A549 (cell line): ENCODE data around the gene ELAVL4. TPM values are rescaled to one million over a fixed set of nuclear protein-coding genes. Genes with fewer than 3 reads are reported as not detected.

Experiments used
- ATAC-seq, 2 experiments: fragments of 200-7000 bp in 1 of 2; fragments of >200 bp in 1 of 2; cut with Nextera tagmentation in 1 of 2; cut with Tn5 transposase in 1 of 2; 3 replicates each; pipeline versions ENCODE4 v1.8.0 to v1.9.1; 2018 to 2020; ENCODE audit warnings: mild to moderate bottlenecking in 1 of 2, moderate library complexity in 1 of 2
- CTCF ChIA-PET: fragments of 300-600 bp; sonication (Branson Sonifier 250); formaldehyde crosslinking; extraction: SDS; loops from one replicate; lab custom pipeline; 2021; ENCODE audit warnings: antibody characterized with exemption, inconsistent platforms; lab: Yijun Ruan, JAX
- POLR2A ChIA-PET: fragments of 350-600 bp; formaldehyde crosslinking; extraction: SDS; loops from one replicate; lab custom pipeline; 2021; ENCODE audit warnings: antibody characterized with exemption, inconsistent platforms; lab: Yijun Ruan, JAX
- DNase-seq, 2 experiments: peaks; one replicate each; pipeline versions ENCODE4 v3.0.0 to v3.0.0-alpha.2; 2011 to 2016; ENCODE audit warnings: low read depth in 1 of 2, low spot score in 1 of 2
- FAIRE-seq: peaks from 2 replicates; lab custom pipeline; 2011; peaks lifted over from hg19 to GRCh38; lab: Jason Lieb, UNC
- H3K27ac ChIP-seq, 2 experiments: fragments of >200 bp; sonication (Bioruptor Twin); formaldehyde crosslinking; 3 replicates each; pipeline ENCODE4 v1.5.1; 2016 to 2017
- H3K4me1 ChIP-seq: fragments of >200 bp; sonication (Bioruptor Twin); formaldehyde crosslinking; 3 replicates; pipeline ENCODE4 v1.6.1; 2016
- H3K4me2 ChIP-seq: fragments of >200 bp; sonication (Bioruptor Twin); formaldehyde crosslinking; 3 replicates; pipeline ENCODE4 v1.6.1; 2016
- H3K4me3 ChIP-seq: fragments of >200 bp; sonication (Bioruptor Twin); formaldehyde crosslinking; 3 replicates; pipeline ENCODE4 v1.5.1; 2016
- H3K9me3 ChIP-seq: fragments of >200 bp; sonication (Bioruptor Twin); formaldehyde crosslinking; 3 replicates; pipeline ENCODE4 v1.6.1; 2016
- BHLHE40 ChIP-seq: IDR thresholded peaks from 2 replicates; pipeline ENCODE4 v1.6.1; 2012; ENCODE audit warnings: low read depth, low read length, inconsistent platforms
- EP300 ChIP-seq, 2 experiments: fragments of >200 bp; sonication (Bioruptor Twin); formaldehyde crosslinking; IDR thresholded peaks; 2 replicates in 1 of 2; 3 replicates in 1 of 2; pipeline ENCODE4 v1.6.1; 2016 to 2017
- GATA3 ChIP-seq: IDR thresholded peaks from 2 replicates; pipeline ENCODE4 v1.6.1; 2012; ENCODE audit warnings: borderline replicate concordance
- HOXA7 ChIP-seq: fragments of 250-450 bp; sonication (Bioruptor Pico); IDR thresholded peaks from 2 replicates; pipeline ENCODE4 v1.5.0; 2020; ENCODE audit warnings: mild to moderate bottlenecking, moderate library complexity
- HOXB5 ChIP-seq: fragments of 250-450 bp; sonication (Bioruptor Pico); IDR thresholded peaks from 2 replicates; pipeline ENCODE4 v1.5.0; 2020; ENCODE audit warnings: mild to moderate bottlenecking, moderate library complexity
- KDM1A ChIP-seq: fragments of 200-600 bp; sonication (generic); IDR thresholded peaks from 2 replicates; pipeline ENCODE4 v1.6.1; 2016; ENCODE audit warnings: low read depth, mild to moderate bottlenecking
- KDM5A ChIP-seq: fragments of 200-600 bp; sonication (generic); IDR thresholded peaks from 2 replicates; pipeline ENCODE4 v1.6.1; 2016; ENCODE audit warnings: antibody characterized with exemption, mild to moderate bottlenecking
- MAFK ChIP-seq: fragments of 450-650 bp; IDR thresholded peaks from 2 replicates; pipeline ENCODE4 v1.6.1; 2014; ENCODE audit not compliant: partially characterized antibody
- MYC ChIP-seq: IDR thresholded peaks from 2 replicates; pipeline ENCODE4 v1.6.1; 2012; ENCODE audit warnings: mild to moderate bottlenecking, inconsistent platforms, low read length, improper control_type of control experiment, borderline replicate concordance
- POLR2A ChIP-seq: IDR thresholded peaks from 2 replicates; pipeline ENCODE4 v1.6.1; 2012; ENCODE audit warnings: mild to moderate bottlenecking, low read length
- POLR2AphosphoS2 ChIP-seq: conservative IDR thresholded peaks from 2 replicates; pipeline ENCODE4 v1.6.1; 2012; ENCODE audit warnings: low read length, improper control_type of control experiment, inconsistent platforms
- RAD21 ChIP-seq, 2 experiments: fragments of >200 bp in 1 of 2; sonication (Bioruptor Twin) in 1 of 2; formaldehyde crosslinking in 1 of 2; IDR thresholded peaks in 1 of 2; conservative IDR thresholded peaks in 1 of 2; 2 replicates in 1 of 2; 3 replicates in 1 of 2; pipeline ENCODE4 v1.6.1; 2012 to 2018; ENCODE audit warnings: inconsistent platforms in 1 of 2
- RARB ChIP-seq: fragments of 250-450 bp; sonication (Bioruptor Pico); IDR thresholded peaks from 2 replicates; pipeline ENCODE4 v1.8.0; 2021; ENCODE audit warnings: mild to moderate bottlenecking, moderate library complexity
- RCOR1 ChIP-seq: fragments of 150-350 bp; IDR thresholded peaks from 2 replicates; pipeline ENCODE4 v1.6.1; 2014; ENCODE audit warnings: antibody characterized with exemption, low read length, low read depth
- SMC3 ChIP-seq: fragments of >200 bp; sonication (Bioruptor Twin); formaldehyde crosslinking; IDR thresholded peaks from 3 replicates; pipeline ENCODE4 v1.6.1; 2018; ENCODE audit warnings: inconsistent platforms
- TFCP2L1 ChIP-seq: fragments of 250-450 bp; sonication (Bioruptor Pico); IDR thresholded peaks from 2 replicates; pipeline ENCODE4 v1.5.0; 2021; ENCODE audit warnings: mild to moderate bottlenecking
- ZNF302 ChIP-seq: fragments of 250-450 bp; sonication (Bioruptor Pico); IDR thresholded peaks from 2 replicates; pipeline ENCODE4 v1.9.0; 2021; ENCODE audit warnings: inconsistent platforms, mild to moderate bottlenecking, moderate library complexity
- ZSCAN20 ChIP-seq: fragments of 250-450 bp; sonication (Bioruptor Pico); IDR thresholded peaks from 2 replicates; pipeline ENCODE4 v1.8.0; 2022; ENCODE audit warnings: mild to moderate bottlenecking, moderate library complexity
- WGBS: methylation state at CpG from one replicate; pipeline ENCODE4 v1.1.6; 2017; ENCODE audit errors: missing lambda C conversion rate; 5-methylcytosine and 5-hydroxymethylcytosine counted together
- polyA plus RNA-seq, 4 experiments: library from polyadenylated mRNA; depleted of rRNA in 3 of 4; stranded (reverse); fragments of >200 nt; fragmentation: RNase III in 1 of 4; extraction: RNeasy Plus Mini Kit Qiagen cat#74134 plus additional on column Dnase treatment in 1 of 4; gene quantifications; 2 replicates in 3 of 4; 3 replicates in 1 of 4; pipeline ENCODE4 v1.2.3, GENCODE V29; 2011 to 2017
- TF ChIP-seq, protein P1 (sequence below): IDR thresholded peaks from 2 replicates; pipeline ENCODE4 v1.6.1; 2012
- TF ChIP-seq, protein P2 (sequence below): fragments of >200 bp; sonication (Bioruptor Twin); formaldehyde crosslinking; IDR thresholded peaks from 3 replicates; pipeline ENCODE4 v1.6.1; 2016
- TF ChIP-seq, protein P3 (sequence below): fragments of 150-350 bp; IDR thresholded peaks from 2 replicates; pipeline ENCODE4 v1.6.1; 2014; ENCODE audit warnings: low read depth, mild to moderate bottlenecking, low read length
- TF ChIP-seq, protein P4 (sequence below): fragments of 250-450 bp; sonication (Bioruptor Pico); IDR thresholded peaks from 2 replicates; pipeline ENCODE4 v1.5.0; 2020; ENCODE audit warnings: low read depth, mild to moderate bottlenecking, moderate library complexity
- TF ChIP-seq, protein P5 (sequence below): fragments of >200 bp; sonication (Bioruptor Twin); formaldehyde crosslinking; IDR thresholded peaks from 2 replicates; pipeline ENCODE4 v1.6.1; 2016
- TF ChIP-seq, protein P6 (sequence below): fragments of 200-600 bp; sonication (generic); IDR thresholded peaks from 2 replicates; pipeline ENCODE4 v1.6.1; 2016; ENCODE audit warnings: antibody characterized with exemption, mild to moderate bottlenecking, moderate library complexity

The ELAVL4 gene
- polyA plus RNA-seq, 2 of the 4 experiments (the other 2 are of a cell fraction): not detected

DNA sequence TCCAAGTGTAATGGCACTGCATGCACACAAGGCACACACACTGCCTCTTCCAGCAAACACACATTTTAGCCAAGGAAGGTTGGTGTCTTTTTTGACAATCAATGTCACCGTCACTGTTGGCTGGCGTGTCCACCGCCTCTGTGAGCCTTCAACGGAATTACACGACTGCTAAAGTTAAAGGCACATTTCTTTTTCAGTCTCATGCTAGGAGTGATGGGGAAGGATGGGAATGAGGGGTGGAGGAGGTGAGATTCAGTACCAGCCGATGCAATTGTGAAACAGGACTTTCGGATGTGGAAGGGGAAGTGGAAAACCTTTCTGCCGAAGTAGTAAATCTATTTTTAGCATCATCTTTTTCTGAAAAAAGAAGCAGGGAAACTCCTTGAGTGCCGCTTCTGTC, 1.4 kb downstream of the ELAVL4 start:
- Histone ChIP-seq H3K4me3 (no peak overlapping the region), H3K4me2 (no peak overlapping the region), H3K27ac (no peak overlapping the region), H3K4me1 (no peaks in the 10 kb centered on the region), H3K9me3 (no peaks in the 10 kb centered on the region)
- CTCF ChIA-PET: no interaction called here
- 18% methylated on average over 8 of the region's 9 CpGs for WGBS
- POLR2A ChIA-PET: no interaction called here
- no peak for ATAC-seq
- no peak for TF ChIP-seq ZSCAN20 (CRISPR knock-in tag)
- TF ChIP-seq HOXB5 (CRISPR knock-in tag): no peak
- TF ChIP-seq EP300 (IDR thresholded peaks at IDR 0.05): no peak
- TF ChIP-seq BHLHE40: no peak
- no peak for FAIRE-seq
- no peak for DNase-seq

DNA sequence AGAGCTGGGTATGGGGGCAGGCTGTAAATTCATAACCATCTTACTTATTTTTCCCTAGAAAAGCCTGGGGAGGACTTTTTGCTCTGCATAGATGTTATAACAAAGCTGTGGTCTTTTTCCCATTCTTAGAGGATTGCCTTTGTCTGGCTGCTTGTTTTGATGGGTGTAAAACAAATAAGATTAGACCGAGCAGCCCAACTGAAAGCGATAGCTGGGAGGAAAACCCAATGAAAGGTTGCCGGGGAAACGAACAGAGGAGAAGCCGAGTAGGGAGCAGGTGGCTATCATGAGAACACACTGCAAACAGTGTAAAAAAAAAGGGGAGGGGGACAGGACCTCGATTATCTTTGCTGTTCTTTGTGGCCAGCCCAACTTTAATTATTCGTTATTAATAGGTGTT, 1.9 kb downstream of the ELAVL4 start:
- no peak for ATAC-seq
- CTCF ChIA-PET: no interaction called here
- Histone ChIP-seq H3K4me1 (no peaks in the 10 kb centered on the region), H3K4me2 (no peak overlapping the region), H3K4me3 (no peak overlapping the region), H3K9me3 (no peaks in the 10 kb centered on the region), H3K27ac (no peak overlapping the region)
- no peak for TF ChIP-seq RCOR1
- TF ChIP-seq RARB (CRISPR knock-in tag): no peak
- no peak for DNase-seq
- FAIRE-seq: no peak
- POLR2A ChIA-PET: no interaction called here
- WGBS: 24% methylated on average over 7 of the region's 7 CpGs

DNA sequence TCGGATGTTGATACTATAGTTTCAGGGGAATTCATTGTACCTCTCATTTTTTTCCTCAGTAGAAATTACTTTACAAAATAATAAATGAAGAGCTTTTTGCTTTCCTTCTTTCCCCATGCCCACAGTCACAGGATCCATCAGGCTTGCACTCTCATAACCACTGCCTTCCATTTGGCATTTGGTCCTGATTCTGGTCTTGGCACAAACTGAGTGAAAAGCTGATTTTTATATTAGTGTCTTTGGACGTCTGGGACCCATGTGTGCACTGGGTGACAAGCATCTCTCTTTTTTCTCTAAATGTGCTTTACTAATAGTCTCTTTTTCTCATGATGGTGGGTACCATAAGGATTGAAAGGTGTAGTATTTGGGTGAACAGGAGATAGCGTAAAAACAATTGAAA, 2.8 kb downstream of the ELAVL4 start:
- Histone ChIP-seq H3K4me1 (no peaks in the 10 kb centered on the region), H3K9me3 (no peaks in the 10 kb centered on the region), H3K4me2 (no peak overlapping the region), H3K4me3 (no peak overlapping the region), H3K27ac (no peak overlapping the region)
- no peak for TF ChIP-seq MYC
- TF ChIP-seq RAD21 (conservative IDR thresholded peaks at IDR 0.05 in 1 of 2, IDR thresholded peaks at IDR 0.05 in 1 of 2): no peak
- no peak for TF ChIP-seq POLR2A
- TF ChIP-seq KDM1A: no peak
- TF ChIP-seq, protein P1, sequence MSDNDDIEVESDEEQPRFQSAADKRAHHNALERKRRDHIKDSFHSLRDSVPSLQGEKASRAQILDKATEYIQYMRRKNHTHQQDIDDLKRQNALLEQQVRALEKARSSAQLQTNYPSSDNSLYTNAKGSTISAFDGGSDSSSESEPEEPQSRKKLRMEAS: no peak
- TF ChIP-seq, protein P2, sequence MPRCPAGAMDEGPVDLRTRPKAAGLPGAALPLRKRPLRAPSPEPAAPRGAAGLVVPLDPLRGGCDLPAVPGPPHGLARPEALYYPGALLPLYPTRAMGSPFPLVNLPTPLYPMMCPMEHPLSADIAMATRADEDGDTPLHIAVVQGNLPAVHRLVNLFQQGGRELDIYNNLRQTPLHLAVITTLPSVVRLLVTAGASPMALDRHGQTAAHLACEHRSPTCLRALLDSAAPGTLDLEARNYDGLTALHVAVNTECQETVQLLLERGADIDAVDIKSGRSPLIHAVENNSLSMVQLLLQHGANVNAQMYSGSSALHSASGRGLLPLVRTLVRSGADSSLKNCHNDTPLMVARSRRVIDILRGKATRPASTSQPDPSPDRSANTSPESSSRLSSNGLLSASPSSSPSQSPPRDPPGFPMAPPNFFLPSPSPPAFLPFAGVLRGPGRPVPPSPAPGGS: no peak
- TF ChIP-seq, protein P3, sequence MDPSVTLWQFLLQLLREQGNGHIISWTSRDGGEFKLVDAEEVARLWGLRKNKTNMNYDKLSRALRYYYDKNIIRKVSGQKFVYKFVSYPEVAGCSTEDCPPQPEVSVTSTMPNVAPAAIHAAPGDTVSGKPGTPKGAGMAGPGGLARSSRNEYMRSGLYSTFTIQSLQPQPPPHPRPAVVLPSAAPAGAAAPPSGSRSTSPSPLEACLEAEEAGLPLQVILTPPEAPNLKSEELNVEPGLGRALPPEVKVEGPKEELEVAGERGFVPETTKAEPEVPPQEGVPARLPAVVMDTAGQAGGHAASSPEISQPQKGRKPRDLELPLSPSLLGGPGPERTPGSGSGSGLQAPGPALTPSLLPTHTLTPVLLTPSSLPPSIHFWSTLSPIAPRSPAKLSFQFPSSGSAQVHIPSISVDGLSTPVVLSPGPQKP: no peak
- TF ChIP-seq, protein P4, sequence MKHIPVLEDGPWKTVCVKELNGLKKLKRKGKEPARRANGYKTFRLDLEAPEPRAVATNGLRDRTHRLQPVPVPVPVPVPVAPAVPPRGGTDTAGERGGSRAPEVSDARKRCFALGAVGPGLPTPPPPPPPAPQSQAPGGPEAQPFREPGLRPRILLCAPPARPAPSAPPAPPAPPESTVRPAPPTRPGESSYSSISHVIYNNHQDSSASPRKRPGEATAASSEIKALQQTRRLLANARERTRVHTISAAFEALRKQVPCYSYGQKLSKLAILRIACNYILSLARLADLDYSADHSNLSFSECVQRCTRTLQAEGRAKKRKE: no peak
- no peak for TF ChIP-seq POLR2AphosphoS2
- TF ChIP-seq TFCP2L1 (CRISPR knock-in tag): no peak
- no peak for TF ChIP-seq GATA3
- no peak for TF ChIP-seq MAFK
- no peak for TF ChIP-seq KDM5A
- no peak for TF ChIP-seq ZNF302 (CRISPR knock-in tag)
- TF ChIP-seq SMC3: no peak
- no peak for TF ChIP-seq HOXA7 (CRISPR knock-in tag)
- TF ChIP-seq, protein P5, sequence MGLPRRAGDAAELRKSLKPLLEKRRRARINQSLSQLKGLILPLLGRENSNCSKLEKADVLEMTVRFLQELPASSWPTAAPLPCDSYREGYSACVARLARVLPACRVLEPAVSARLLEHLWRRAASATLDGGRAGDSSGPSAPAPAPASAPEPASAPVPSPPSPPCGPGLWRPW: no peak
- TF ChIP-seq, protein P6, sequence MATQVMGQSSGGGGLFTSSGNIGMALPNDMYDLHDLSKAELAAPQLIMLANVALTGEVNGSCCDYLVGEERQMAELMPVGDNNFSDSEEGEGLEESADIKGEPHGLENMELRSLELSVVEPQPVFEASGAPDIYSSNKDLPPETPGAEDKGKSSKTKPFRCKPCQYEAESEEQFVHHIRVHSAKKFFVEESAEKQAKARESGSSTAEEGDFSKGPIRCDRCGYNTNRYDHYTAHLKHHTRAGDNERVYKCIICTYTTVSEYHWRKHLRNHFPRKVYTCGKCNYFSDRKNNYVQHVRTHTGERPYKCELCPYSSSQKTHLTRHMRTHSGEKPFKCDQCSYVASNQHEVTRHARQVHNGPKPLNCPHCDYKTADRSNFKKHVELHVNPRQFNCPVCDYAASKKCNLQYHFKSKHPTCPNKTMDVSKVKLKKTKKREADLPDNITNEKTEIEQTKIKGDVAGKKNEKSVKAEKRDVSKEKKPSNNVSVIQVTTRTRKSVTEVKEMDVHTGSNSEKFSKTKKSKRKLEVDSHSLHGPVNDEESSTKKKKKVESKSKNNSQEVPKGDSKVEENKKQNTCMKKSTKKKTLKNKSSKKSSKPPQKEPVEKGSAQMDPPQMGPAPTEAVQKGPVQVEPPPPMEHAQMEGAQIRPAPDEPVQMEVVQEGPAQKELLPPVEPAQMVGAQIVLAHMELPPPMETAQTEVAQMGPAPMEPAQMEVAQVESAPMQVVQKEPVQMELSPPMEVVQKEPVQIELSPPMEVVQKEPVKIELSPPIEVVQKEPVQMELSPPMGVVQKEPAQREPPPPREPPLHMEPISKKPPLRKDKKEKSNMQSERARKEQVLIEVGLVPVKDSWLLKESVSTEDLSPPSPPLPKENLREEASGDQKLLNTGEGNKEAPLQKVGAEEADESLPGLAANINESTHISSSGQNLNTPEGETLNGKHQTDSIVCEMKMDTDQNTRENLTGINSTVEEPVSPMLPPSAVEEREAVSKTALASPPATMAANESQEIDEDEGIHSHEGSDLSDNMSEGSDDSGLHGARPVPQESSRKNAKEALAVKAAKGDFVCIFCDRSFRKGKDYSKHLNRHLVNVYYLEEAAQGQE: no peak
- no peak for FAIRE-seq
- no peak for DNase-seq
- CTCF ChIA-PET: no interaction called here
- POLR2A ChIA-PET: no interaction called here
- 24% methylated on average over 3 of the region's 3 CpGs for whole genome bisulfite sequencing
- ATAC-seq: no peak
